H1 (cell line): Measurements from ENCODE around the gene TOMM34. TPM values are rescaled to one million over a fixed set of nuclear protein-coding genes. Genes with fewer than 3 reads are reported as not detected.

ENCODE experiments used
- POU5F1 ChIP-seq: IDR thresholded peaks from 2 replicates; pipeline ENCODE4 v1.6.1; 2011; ENCODE audit warnings: low read depth, mild to moderate bottlenecking, low read length, moderate library complexity
- RNF2 ChIP-seq: fragments of 200-900, 300-1000 bp; sonication (generic); IDR thresholded peaks from 2 replicates; pipeline ENCODE4 v1.7.1; 2016; ENCODE audit warnings: borderline replicate concordance, low read depth, mild to moderate bottlenecking, antibody characterized with exemption, low read length; ENCODE audit not compliant: poor library complexity, severe bottlenecking; ENCODE audit errors: missing control alignments
- TAF1 ChIP-seq: IDR thresholded peaks from 2 replicates; pipeline ENCODE4 v1.6.1; 2011; ENCODE audit warnings: mild to moderate bottlenecking, low read depth, low read length
- polyA plus RNA-seq, 7 experiments: library from polyadenylated mRNA; depleted of rRNA in 3 of 7; stranded (reverse) in 5 of 7; unstranded in 2 of 7; fragments of >200 nt in 5 of 7; fragments of 200-250 nt in 2 of 7; gene quantifications; 1 replicate in 5 of 7; 2 replicates in 1 of 7; 4 replicates in 1 of 7; pipeline versions ENCODE4 v1.2.1 to v1.2.3, GENCODE V29; 2011 to 2013; ENCODE audit warnings: missing spikeins in 2 of 7, mixed read lengths in 2 of 7
- total RNA-seq: library from RNA; stranded (reverse); fragmentation: NEBNext Ultra II Directional; extraction: Animal tissue kit (Norgen Biotek cat#: 25700); gene quantifications from 2 replicates; pipeline ENCODE4 v1.2.1, GENCODE V29; 2021

TOMM34 gene
- total and polyA plus RNA-seq, 2 of the 8 experiments (the other 6 are each of a cell fraction or from before 2014, with no cell fraction given): 32.1 to 35.1 TPM

- TF ChIP-seq POU5F1: no peak
- no peak for TF ChIP-seq TAF1
- no peak for TF ChIP-seq RNF2
These were observed 19.0 kb upstream of the TOMM34 start (continued) for GRCh38 chr20:44979090-44979621.
